ENCODE data around the gene CLIC3. TPM values are rescaled to one million over a fixed set of nuclear protein-coding genes. Genes with fewer than 3 reads are reported as not detected.

The CLIC3 gene
- total RNA-seq, 1 experiment from 2014 or later, result not detected

GRCh38 chr9:136983656-136984314, 12.6 kb downstream of the CLIC3 start:
- intact Hi-C loops (cut with micrococcal nuclease; ENCODE audit: unreplicated experiment), result no loop called here
- H3K36me3 ChIP-seq (ENCODE audit: insufficient read depth, low read length, poor library complexity, severe bottlenecking), result no peaks in the 10 kb centered on the region

GRCh38 chr9:136983167-136983566, 13.2 kb downstream of the CLIC3 start:
- ChIA-PET CTCF (no interaction called here), POLR2A (ENCODE audit: low non-redundant PET) (no interaction called here)
- intact Hi-C loops (cut with micrococcal nuclease; ENCODE audit: unreplicated experiment), result no loop called here
- H3K4me1 ChIP-seq (ENCODE audit: insufficient read depth, low read length, poor library complexity, severe bottlenecking), result no peaks in the 10 kb centered on the region
- no peak overlapping the region for H3K27ac ChIP-seq (ENCODE audit: low read depth, low read length, poor library complexity, severe bottlenecking)
- H3K4me3 ChIP-seq (ENCODE audit: low read depth, low read length, poor library complexity, severe bottlenecking), result no peak overlapping the region
- H3K36me3 ChIP-seq (ENCODE audit: insufficient read depth, low read length, poor library complexity, severe bottlenecking), result no peaks in the 10 kb centered on the region
- TF ChIP-seq, protein P1, sequence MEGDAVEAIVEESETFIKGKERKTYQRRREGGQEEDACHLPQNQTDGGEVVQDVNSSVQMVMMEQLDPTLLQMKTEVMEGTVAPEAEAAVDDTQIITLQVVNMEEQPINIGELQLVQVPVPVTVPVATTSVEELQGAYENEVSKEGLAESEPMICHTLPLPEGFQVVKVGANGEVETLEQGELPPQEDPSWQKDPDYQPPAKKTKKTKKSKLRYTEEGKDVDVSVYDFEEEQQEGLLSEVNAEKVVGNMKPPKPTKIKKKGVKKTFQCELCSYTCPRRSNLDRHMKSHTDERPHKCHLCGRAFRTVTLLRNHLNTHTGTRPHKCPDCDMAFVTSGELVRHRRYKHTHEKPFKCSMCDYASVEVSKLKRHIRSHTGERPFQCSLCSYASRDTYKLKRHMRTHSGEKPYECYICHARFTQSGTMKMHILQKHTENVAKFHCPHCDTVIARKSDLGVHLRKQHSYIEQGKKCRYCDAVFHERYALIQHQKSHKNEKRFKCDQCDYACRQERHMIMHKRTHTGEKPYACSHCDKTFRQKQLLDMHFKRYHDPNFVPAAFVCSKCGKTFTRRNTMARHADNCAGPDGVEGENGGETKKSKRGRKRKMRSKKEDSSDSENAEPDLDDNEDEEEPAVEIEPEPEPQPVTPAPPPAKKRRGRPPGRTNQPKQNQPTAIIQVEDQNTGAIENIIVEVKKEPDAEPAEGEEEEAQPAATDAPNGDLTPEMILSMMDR (conservative IDR thresholded peaks at IDR 0.05; ENCODE audit: low read depth, low read length), result no peak
- no peak for TF ChIP-seq EZH2 (IDR thresholded peaks at IDR 0.05; ENCODE audit: borderline replicate concordance, low read depth, low read length, poor library complexity, severe bottlenecking)
- DNase-seq (ENCODE audit: low spot score), result no peak
- BruUV-seq (replicated peaks), result no TSS peak
- H3K9me3 ChIP-seq (ENCODE audit: low read depth, low read length, poor library complexity, severe bottlenecking), result no peaks in the 10 kb centered on the region
- H3K27me3 ChIP-seq (replicated peaks; ENCODE audit: insufficient read depth, low read depth, low read length, poor library complexity), result no peaks in the 10 kb centered on the region

More at GRCh38 chr9:136983656-136984314, 12.6 kb downstream of the CLIC3 start:
- Histone ChIP-seq H3K27ac (ENCODE audit: low read depth, low read length, poor library complexity, severe bottlenecking) (no peak overlapping the region), H3K4me1 (ENCODE audit: insufficient read depth, low read length, poor library complexity, severe bottlenecking) (no peaks in the 10 kb centered on the region), H3K27me3 (replicated peaks; ENCODE audit: insufficient read depth, low read depth, low read length, poor library complexity) (no peaks in the 10 kb centered on the region), H3K4me3 (ENCODE audit: low read depth, low read length, poor library complexity, severe bottlenecking) (no peak overlapping the region), H3K9me3 (ENCODE audit: low read depth, low read length, poor library complexity, severe bottlenecking) (no peaks in the 10 kb centered on the region)
- TF ChIP-seq, protein P1 (conservative IDR thresholded peaks at IDR 0.05; ENCODE audit: low read depth, low read length), result no peak
- TF ChIP-seq EZH2 (IDR thresholded peaks at IDR 0.05; ENCODE audit: borderline replicate concordance, low read depth, low read length, poor library complexity, severe bottlenecking), result no peak
- no peak for DNase-seq (ENCODE audit: low spot score)
- no TSS peak for BruUV-seq (replicated peaks)
- POLR2A ChIA-PET (ENCODE audit: low non-redundant PET), result no interaction called here
- CTCF ChIA-PET, result no interaction called here

- H3K4me1 ChIP-seq (ENCODE audit: insufficient read depth, low read length, poor library complexity, severe bottlenecking), result no peaks in the 10 kb centered on the region
- H3K27me3 ChIP-seq (replicated peaks; ENCODE audit: insufficient read depth, low read depth, low read length, poor library complexity), result no peaks in the 10 kb centered on the region
- no TSS peak for BruUV-seq (replicated peaks)
- no peaks in the 10 kb centered on the region for H3K36me3 ChIP-seq (ENCODE audit: insufficient read depth, low read length, poor library complexity, severe bottlenecking)
- no peak within 1 kb of the TSS for H3K27ac ChIP-seq (ENCODE audit: low read depth, low read length, poor library complexity, severe bottlenecking)
- TF ChIP-seq, protein P1 (conservative IDR thresholded peaks at IDR 0.05; ENCODE audit: low read depth, low read length), result no peak
- TF ChIP-seq EZH2 (IDR thresholded peaks at IDR 0.05; ENCODE audit: borderline replicate concordance, low read depth, low read length, poor library complexity, severe bottlenecking), result no peak
- no peak for DNase-seq (ENCODE audit: low spot score)
- no peak within 1 kb of the TSS for H3K4me3 ChIP-seq (ENCODE audit: low read depth, low read length, poor library complexity, severe bottlenecking)
- CTCF ChIA-PET, result no interaction called here
- POLR2A ChIA-PET (ENCODE audit: low non-redundant PET), result no interaction called here
- no peaks in the 10 kb centered on the region for H3K9me3 ChIP-seq (ENCODE audit: low read depth, low read length, poor library complexity, severe bottlenecking)
- intact Hi-C loops (cut with micrococcal nuclease; ENCODE audit: unreplicated experiment), result no loop called here
These were observed 13.9 kb downstream of the CLIC3 start, which contains the start of gene LCNL1 for GRCh38 chr9:136982232-136983051. Gene LCNL1 (plus strand): TSS chr9:136982993. CDS start chr9:136983587, 594 bp downstream.

All from A673 (cell line).